PC-3 (cell line): ENCODE data around the gene ZFP1.

Source experiments
- CTCF ChIP-seq: fragments of 300-600 bp; sonication (generic); conservative IDR thresholded peaks from 2 replicates; pipeline ENCODE4 v1.5.1; 2017; ENCODE audit warnings: antibody characterized with exemption, low read depth, mild to moderate bottlenecking, low read length
- EZH2 ChIP-seq: fragments of 300-600 bp; sonication (generic); IDR thresholded peaks from one replicate; pipeline ENCODE4 v1.6.1; 2017; ENCODE audit warnings: antibody characterized with exemption, mild to moderate bottlenecking, low read length; ENCODE audit not compliant: unreplicated experiment
- EZH2phosphoT487 ChIP-seq: fragments of 300-600 bp; sonication (generic); IDR thresholded peaks from 2 replicates; pipeline ENCODE4 v1.6.1; 2018; ENCODE audit warnings: mild to moderate bottlenecking, antibody characterized with exemption, low read length, borderline replicate concordance

DNA sequence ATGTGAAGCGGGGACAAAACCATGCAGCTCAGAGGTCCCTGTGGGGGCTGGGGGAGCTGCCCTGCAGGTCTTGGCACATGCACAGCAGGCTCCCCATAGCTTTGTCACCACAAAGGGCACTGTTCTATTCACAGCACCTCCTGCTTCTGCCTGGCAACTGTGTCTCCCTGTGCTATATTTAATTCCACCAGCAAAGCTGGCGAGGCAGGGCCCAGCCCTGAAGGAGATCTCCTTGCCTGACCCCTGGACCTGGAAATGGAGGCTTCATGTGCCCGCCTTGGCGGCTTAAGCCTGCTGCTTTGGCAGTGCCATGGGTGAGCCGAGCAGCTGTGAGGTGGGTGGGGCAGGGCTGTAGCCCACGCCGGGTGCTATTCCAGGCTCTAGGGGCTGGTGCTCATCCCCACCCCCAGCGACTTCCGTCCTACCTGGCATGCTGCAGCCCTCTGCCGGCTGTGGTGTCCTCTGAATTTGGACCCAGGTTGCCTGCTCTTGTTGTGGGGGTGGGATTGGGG lies 38.5 kb upstream of the ZFP1 start:
- TF ChIP-seq CTCF (no peak), EZH2phosphoT487 (no peak), EZH2 (no peak)
